Dermis microvascular lymphatic vessel endothelial cell (primary cell): ENCODE data around the gene XAF1. TPM values are rescaled to one million over a fixed set of nuclear protein-coding genes. Genes with fewer than 3 reads are reported as not detected.
"Not testable (repeated sequence)": the region's sequence is repeated elsewhere in the genome, so short reads cannot be mapped to it uniquely, and the experiment has no call there.

ENCODE experiments used
- DNase-seq, 2 donors: peaks; one replicate each; pipeline versions ENCODE4 v3.0.0 to v3.0.0-alpha.2; 2010; ENCODE audit warnings: low read depth in 2 of 2
- total RNA-seq: library from RNA; depleted of rRNA; stranded (reverse); fragments of >200 nt; gene quantifications from 2 replicates; pipeline ENCODE4 v1.2.1, GENCODE V29; 2014

Gene XAF1
- total RNA-seq, 1 donor from 2014 or later: 1.5 TPM

- peak; percentile 95 to 98 for DNase-seq
Observed at GRCh38 chr17:6753006-6753445, 2.8 kb upstream of the XAF1 start.

DNA sequence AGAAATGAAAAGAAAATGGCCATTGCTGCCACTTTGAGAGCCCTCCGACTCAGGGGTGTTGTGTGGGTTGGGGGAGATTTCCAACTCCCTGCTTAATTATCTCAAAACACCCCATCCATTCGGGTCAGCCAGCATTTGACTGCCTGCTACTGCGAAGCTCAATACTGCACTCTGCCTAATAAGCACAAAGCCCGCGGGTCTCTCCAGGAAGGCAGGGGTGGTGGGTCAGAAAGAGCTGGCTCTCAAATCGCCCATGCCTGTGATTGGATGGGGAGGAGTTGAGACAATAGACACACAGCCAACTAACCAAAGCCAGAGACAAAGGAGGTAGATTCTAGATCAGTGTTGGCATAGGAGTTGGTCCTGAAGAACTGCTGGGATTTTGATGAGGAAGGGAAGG, 2.3 kb upstream of the XAF1 start:
- peak; percentile 70 to 79 for DNase-seq

DNA sequence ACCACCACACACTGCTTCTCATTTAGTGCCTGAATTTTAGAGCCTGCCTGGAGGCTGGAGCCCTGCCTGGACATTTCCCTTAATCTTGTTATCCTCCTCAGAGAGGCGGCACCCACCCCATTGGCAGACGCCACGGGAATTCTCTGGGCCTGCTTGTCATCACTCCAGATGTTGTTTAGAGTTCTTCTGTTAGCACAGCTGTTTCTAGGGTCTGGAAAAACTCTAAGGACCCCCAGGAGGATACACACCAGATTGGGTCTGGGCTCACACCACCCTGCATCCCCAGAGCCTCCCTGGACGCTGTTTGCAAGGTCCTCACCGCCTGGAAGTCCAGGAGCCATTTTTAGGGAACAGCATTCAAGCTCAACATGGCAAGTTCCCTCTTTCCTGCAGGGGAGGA, 565 bp upstream of the XAF1 start:
- no peak for DNase-seq

DNA sequence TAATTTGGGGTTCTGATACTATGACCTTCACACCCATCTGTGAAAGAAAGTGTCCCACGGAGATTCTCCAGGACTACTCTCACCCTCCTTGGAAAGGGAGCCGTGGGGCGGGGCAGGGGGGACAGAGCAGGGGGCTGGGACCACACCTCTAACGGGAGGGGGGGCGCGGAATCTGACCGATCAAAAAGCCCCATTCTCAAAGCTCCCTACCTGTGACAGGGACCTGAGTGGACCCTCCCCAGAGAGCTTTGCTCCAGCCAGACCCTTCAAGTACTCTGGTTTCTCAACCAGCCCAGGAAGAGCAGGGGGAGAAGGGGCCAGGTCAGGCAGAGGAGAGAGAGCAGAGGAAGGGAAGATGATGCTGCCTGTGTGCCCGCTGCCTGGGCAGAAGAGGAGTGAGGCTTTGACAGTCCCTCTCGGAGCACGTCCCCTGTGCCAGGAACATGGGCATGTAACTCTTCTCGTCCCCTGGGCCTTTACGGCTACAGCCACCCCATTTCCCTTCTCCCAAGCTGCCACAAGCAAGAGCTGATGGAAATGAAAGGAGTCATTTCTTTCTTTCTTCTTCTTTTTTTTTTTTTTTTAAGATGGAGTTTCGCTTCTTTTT, 682 bp downstream of the XAF1 start:
- DNase-seq: no peak

DNA sequence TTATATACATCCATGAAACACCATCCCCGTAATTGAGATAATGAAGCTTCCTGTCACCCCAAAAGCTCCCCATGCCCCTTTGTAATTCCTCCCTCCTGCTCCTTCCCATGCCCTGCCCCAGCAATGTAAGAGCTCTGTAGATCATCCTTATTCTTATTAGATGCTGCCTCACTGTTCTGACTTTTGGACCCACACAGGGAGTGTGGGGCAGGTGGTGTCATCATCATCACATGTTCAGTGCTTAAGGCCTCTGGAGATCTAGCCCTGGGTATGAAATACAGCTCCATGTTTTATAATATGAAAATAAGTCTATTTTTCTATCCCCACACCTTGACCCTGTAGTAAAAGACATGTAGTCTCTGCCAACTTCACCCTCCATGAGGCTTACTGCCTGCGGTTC, 1.9 kb downstream of the XAF1 start:
- DNase-seq: no peak

- DNase-seq: no peak
Observed at GRCh38 chr17:6761779-6762178, 5.9 kb downstream of the XAF1 start.

- no peak for DNase-seq
Observed at GRCh38 chr17:6768447-6768846, 12.6 kb downstream of the XAF1 start.

DNA sequence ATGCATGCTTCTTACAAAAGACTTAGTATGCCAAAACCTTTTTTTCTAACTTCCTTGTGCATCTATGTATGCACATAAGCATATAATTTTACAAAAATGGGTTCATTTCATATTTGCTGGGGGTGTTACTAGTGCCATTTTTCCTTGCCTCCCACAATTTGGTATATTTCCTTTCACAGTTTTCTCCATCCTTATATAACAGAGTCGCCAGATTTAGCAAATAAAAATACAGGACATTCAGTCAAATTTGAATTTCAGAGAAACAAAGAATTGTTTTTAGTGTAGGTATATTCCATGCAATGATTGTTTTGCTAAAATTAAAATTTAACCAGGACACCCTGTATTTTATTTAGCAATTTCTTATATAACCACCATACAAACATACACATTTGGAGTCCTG, 16.2 kb downstream of the XAF1 start:
- DNase-seq: no peak

GRCh38 chr17:6774906-6775305, 19.1 kb downstream of the XAF1 start:
- not testable (repeated sequence) for DNase-seq

DNA sequence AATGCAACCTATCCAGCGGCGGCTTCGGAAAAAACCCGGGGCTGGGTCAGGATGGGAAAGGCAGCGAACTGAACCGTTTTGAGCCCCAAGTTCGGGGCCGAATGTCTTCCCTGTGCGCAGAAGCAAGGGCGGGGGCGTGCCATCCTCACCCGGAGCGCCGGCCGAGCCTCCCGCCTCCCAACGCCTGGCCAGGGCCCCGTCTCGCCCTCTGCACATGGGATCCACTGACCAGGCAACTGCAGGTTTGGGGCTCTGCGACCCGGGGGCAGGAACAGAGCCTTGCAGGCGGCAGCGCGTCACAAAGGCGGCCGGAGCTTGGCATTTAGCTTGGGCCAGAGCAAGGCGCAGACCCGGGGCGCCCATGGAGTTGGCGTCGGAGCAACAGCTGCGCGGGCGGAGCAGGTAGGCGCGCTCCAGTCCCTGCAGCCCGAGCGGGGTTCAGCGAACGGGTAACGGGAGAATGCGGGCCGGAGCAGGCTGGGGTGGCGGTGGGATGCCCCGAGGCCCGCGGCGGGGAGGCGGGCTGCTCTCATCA, 20.1 kb downstream of the XAF1 start, which contains the start of gene FBXO39:
FBXO39 (plus strand) TSS at position 345 of the 535 bp plus-strand sequence. CDS start 3,654 bp downstream, outside the sequence.
- DNase-seq: no peak

DNA sequence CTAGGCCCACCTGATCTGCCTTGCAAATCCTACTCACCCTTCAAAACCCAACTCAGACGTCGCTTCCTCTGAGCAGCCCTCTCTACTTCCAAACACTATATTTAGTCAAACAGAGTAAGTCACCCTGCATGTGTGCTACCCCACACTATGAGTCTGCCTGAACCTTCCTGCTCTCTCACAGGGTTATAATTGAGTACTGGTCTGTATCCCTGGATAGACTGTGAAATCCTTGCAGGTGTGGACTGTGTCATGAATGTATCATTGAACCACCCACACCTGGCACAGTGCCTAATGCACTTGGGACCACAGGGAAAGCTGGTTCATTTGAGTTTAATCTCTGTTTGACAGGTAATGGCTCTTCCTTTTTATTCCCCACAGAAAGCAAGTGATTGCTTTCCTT, 23.6 kb downstream of the XAF1 start:
- no peak for DNase-seq

GRCh38 chr17:6780001-6780400, 24.2 kb downstream of the XAF1 start:
- DNase-seq: no peak

- DNase-seq: no peak
Observed at GRCh38 chr17:6780886-6781285, 25.0 kb downstream of the XAF1 start.

GRCh38 chr17:6782244-6782643, 26.4 kb downstream of the XAF1 start:
- DNase-seq: no peak

GRCh38 chr17:6786618-6787017, 30.8 kb downstream of the XAF1 start:
- DNase-seq: peak; percentile 80 to 90

DNA sequence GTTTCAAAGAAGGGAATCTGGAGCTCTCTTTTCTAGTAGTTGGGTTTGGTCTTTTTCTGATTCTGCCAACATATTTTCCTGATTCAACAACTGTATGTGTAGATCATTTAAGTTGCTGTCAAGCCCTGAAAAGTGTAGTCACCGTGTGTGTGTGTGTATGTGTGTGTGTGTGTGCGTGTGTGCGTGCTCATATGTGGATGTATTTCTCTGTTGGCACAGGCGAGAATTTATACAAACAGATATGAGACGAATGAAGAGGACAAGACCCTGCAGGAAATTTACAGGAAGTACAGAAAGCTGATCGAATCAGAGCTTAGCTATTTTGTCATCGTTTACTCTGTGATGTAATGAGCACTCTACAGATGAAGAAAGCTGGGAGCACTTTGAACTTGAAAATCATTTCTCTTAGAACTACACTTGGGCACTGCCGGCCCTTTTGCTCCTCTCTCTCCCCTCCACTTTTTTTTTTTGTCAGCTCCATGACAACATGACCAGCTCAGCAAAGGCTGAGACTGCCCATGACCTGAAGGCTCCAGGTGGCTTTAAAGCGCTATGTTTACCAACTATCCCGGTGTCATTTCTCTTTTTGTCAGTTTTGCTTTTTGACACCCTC, 31.3 kb downstream of the XAF1 start:
- peak; percentile 32 to 44 for DNase-seq

GRCh38 chr17:6789146-6789545, 33.3 kb downstream of the XAF1 start:
- DNase-seq: no peak

DNA sequence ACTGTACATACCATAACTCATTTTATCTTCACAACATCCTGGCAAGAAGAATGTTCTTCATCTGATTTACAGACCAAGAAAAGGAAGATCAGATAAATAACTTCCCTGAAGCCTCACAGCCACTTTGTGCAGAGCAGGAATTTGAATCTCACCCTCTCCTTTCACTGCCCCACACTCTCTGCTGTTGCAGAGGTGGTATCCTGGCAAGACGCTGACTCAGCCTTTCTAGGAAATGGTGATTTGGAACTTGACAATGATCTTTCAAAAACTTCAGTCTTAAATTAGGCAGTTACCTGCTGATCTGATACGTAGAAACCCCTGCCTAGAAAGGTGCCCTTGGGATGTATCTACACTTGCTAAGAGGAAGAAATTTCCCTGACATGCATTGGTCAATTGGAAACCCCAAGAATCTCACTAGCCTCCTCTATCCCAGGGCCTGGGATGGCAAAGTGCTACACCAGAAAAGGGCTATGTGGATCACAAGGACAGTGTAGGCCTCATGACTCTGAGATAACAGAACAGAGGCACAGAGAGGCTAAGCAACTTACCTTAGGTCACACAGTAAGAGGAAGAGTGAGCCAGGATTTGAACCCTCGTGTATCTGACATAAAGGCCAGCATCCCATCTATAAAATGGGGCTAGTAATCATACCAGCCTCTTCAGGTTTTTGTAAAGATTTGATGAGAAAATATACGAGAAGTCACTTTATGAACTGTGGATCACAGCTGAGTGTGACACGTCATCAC, 38.1 kb downstream of the XAF1 start:
- DNase-seq: no peak

DNA sequence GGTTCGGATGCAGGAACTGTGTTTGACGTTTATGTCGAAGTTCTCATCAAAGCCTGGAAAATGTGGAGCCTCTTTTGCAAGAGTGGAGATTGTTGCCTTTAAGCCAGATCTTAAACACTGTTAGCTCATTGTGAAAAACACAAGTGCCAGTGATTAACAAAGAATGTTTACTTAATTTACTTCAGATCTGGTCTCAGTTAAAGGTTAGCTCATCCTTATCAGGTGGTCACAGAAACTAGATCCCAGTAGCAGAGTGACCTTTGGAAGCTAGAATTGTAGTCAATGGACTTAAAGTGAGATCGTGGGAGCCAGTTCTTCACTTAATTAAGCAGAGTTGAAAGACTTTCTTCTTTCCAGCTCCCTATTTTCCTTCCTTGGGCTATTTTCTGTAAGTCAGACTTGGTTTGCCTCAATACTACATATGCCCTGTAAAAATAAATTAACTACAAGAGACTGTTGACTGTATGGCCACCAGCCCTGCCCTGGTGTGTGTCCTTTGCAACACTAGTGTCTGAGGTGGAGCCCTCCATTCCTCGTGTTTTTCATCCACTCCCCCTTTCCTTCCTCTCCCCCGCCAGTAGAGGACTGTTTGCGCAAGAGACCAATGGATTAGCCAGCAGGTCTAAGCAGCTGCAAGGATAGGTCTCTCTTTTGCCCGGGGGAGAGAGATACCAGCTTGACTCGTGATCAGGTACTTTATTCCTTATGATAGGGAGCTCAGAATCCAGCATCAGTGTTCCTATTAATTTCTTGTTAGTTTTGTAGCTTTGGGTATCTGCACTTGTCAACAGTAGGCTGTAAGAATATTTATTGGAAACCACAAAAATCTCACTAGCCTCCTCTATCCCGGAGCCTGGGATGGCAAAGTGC, 40.4 kb downstream of the XAF1 start:
- DNase-seq: peak in 1 of 2 donors; percentile 23

GRCh38 chr17:6796887-6797490, 41.1 kb downstream of the XAF1 start:
- peak; percentile 10 to 60 for DNase-seq
